ENCODE data around the gene ZBTB2. TPM values are rescaled to one million over a fixed set of nuclear protein-coding genes. Genes with fewer than 3 reads are reported as not detected.
"Not testable (repeated sequence)": the region's sequence is repeated elsewhere in the genome, so short reads cannot be mapped to it uniquely, and the experiment has no call there.

ZBTB2 gene
- total RNA-seq, 1 experiment from 2014 or later: 14.3 TPM

GRCh38 chr6:151385177-151385576 lies 6.2 kb downstream of the ZBTB2 start (continued):
- TF ChIP-seq ATF3 (CRISPR knock-in tag; conservative IDR thresholded peaks at IDR 0.05) (no peak), FOXP1 (CRISPR knock-in tag; IDR thresholded peaks at IDR 0.05; ENCODE audit: borderline replicate concordance) (no peak)

GRCh38 chr6:151384151-151384550 lies 7.2 kb downstream of the ZBTB2 start:
- Mint-ChIP-seq H3K9me3 (no peaks in the 10 kb centered on the region), H3K27ac (no peak overlapping the region), H3K36me3 (no peaks in the 10 kb centered on the region), H3K27me3 (ENCODE audit: low read depth) (no peaks in the 10 kb centered on the region), H3K4me3 (no peak overlapping the region), H3K4me1 (peaks cover 45% of the 10 kb centered on the region)
- DNase-seq (ENCODE audit: low spot score) (no peak), ATAC-seq (no peak)
- ChIA-PET POLR2A (no interaction called here), CTCF (no interaction called here)
- TF ChIP-seq NR1H2 (CRISPR knock-in tag; IDR thresholded peaks at IDR 0.05) (no peak), GABPB1 (CRISPR knock-in tag; IDR thresholded peaks at IDR 0.05) (no peak), SP1 (CRISPR knock-in tag; conservative IDR thresholded peaks at IDR 0.05) (no peak), EMX1 (CRISPR knock-in tag; IDR thresholded peaks at IDR 0.05) (no peak), ZNF423 (CRISPR knock-in tag; IDR thresholded peaks at IDR 0.05) (no peak), ZNF671 (CRISPR knock-in tag; IDR thresholded peaks at IDR 0.05) (no peak), PREB (CRISPR knock-in tag; IDR thresholded peaks at IDR 0.05; ENCODE audit: borderline replicate concordance) (no peak), ZNF396 (CRISPR knock-in tag; IDR thresholded peaks at IDR 0.05; ENCODE audit: borderline replicate concordance) (no peak), SMAD3 (CRISPR knock-in tag; IDR thresholded peaks at IDR 0.05; ENCODE audit: borderline replicate concordance) (no peak), STAT6 (CRISPR knock-in tag; conservative IDR thresholded peaks at IDR 0.05; ENCODE audit: low read depth) (no peak), IRF2 (CRISPR knock-in tag; IDR thresholded peaks at IDR 0.05; ENCODE audit: borderline replicate concordance, low read depth) (no peak), ATF1 (CRISPR knock-in tag; IDR thresholded peaks at IDR 0.05) (no peak), CBFB (CRISPR knock-in tag; IDR thresholded peaks at IDR 0.05; ENCODE audit: low read depth) (no peak), CREM (CRISPR knock-in tag; IDR thresholded peaks at IDR 0.05) (no peak), ZNF232 (CRISPR knock-in tag; IDR thresholded peaks at IDR 0.05) (no peak), HMGA2 (CRISPR knock-in tag; IDR thresholded peaks at IDR 0.05) (no peak), ELF4 (CRISPR knock-in tag; IDR thresholded peaks at IDR 0.05; ENCODE audit: low read depth) (no peak), AFF4 (CRISPR knock-in tag; IDR thresholded peaks at IDR 0.05; ENCODE audit: borderline replicate concordance) (no peak)

GRCh38 chr6:151382631-151383030 lies 8.7 kb downstream of the ZBTB2 start:
- H3K27ac Mint-ChIP-seq; H3K4me3 Mint-ChIP-seq; H3K9me3 Mint-ChIP-seq; H3K36me3 Mint-ChIP-seq; CTCF ChIA-PET; H3K27me3 Mint-ChIP-seq (ENCODE audit: low read depth); ATAC-seq; DNase-seq (ENCODE audit: low spot score); POLR2A ChIA-PET: not testable (repeated sequence)
- peaks cover 44% of the 10 kb centered on the region for H3K4me1 Mint-ChIP-seq
